Endodermal cell (in vitro differentiated cells): Measurements from ENCODE around the gene SDK2. TPM values are rescaled to one million over a fixed set of nuclear protein-coding genes. Genes with fewer than 3 reads are reported as not detected.

Experiments
- DNase-seq: peaks from one replicate; pipeline ENCODE4 v3.0.0-alpha.2; 2017
- H3K27ac ChIP-seq: 2 replicates; pipeline ENCODE4 v1.5.1; 2013; ENCODE audit warnings: mild to moderate bottlenecking, low read depth, low read length, moderate library complexity
- H3K27me3 ChIP-seq: 2 replicates; pipeline ENCODE4 v1.6.1; 2013; ENCODE audit warnings: mild to moderate bottlenecking, low read length, moderate library complexity; ENCODE audit not compliant: insufficient read depth, control insufficient read depth, poor library complexity, severe bottlenecking
- H3K36me3 ChIP-seq: 2 replicates; pipeline ENCODE4 v1.7.0; 2013; ENCODE audit warnings: mild to moderate bottlenecking, low read length, moderate library complexity; ENCODE audit not compliant: control insufficient read depth, insufficient read depth
- H3K4me1 ChIP-seq: one replicate; pipeline ENCODE4 v1.7.0; 2013; ENCODE audit warnings: low read length; ENCODE audit not compliant: control insufficient read depth, insufficient read depth
- H3K4me3 ChIP-seq: 2 replicates; pipeline ENCODE4 v1.5.1; 2013; ENCODE audit warnings: mild to moderate bottlenecking, low read length, moderate library complexity
- H3K9ac ChIP-seq: 2 replicates; pipeline ENCODE4 v1.6.1; 2013; ENCODE audit warnings: mild to moderate bottlenecking, low read length, moderate library complexity; ENCODE audit not compliant: poor library complexity, severe bottlenecking; ENCODE audit errors: extremely low read depth
- H3K9me3 ChIP-seq: 2 replicates; pipeline ENCODE4 v1.6.1; 2013; ENCODE audit warnings: mild to moderate bottlenecking, low read length, moderate library complexity; ENCODE audit not compliant: control insufficient read depth
- H3K27ac Mint-ChIP-seq: 2 replicates; pipeline ENCODE4 v1.8.0; 2020; ENCODE audit warnings: mixed read lengths
- H3K27me3 Mint-ChIP-seq: 2 replicates; pipeline ENCODE4 v1.8.0; 2021; ENCODE audit warnings: mild to moderate bottlenecking, mixed read lengths; ENCODE audit not compliant: insufficient read depth
- H3K36me3 Mint-ChIP-seq: 2 replicates; pipeline ENCODE4 v1.8.0; 2020; ENCODE audit warnings: low read depth, mixed read lengths
- H3K4me1 Mint-ChIP-seq: 2 replicates; pipeline ENCODE4 v1.8.0; 2020; ENCODE audit warnings: mixed read lengths
- H3K4me3 Mint-ChIP-seq: 2 replicates; pipeline ENCODE4 v1.8.0; 2020; ENCODE audit warnings: mild to moderate bottlenecking, moderate library complexity, mixed read lengths
- H3K9me3 Mint-ChIP-seq: 2 replicates; pipeline ENCODE4 v1.8.0; 2020; ENCODE audit warnings: mild to moderate bottlenecking, mixed read lengths
- CTCF ChIP-seq: fragments of 200-600 bp; sonication (generic); conservative IDR thresholded peaks from 2 replicates; pipeline ENCODE4 v1.5.0; 2021; ENCODE audit warnings: antibody characterized with exemption, mild to moderate bottlenecking
- WGBS, 2 experiments: methylation state at CpG; one replicate each; pipeline versions ENCODE4 v1.1.5 to v1.1.7; 2013; ENCODE audit warnings: missing lambda C conversion rate in 2 of 2, mixed read lengths in 1 of 2; ENCODE audit not compliant: insufficient coverage in 1 of 2, insufficient read length in 1 of 2; 5-methylcytosine and 5-hydroxymethylcytosine counted together
- total RNA-seq, 2 donors: library from RNA; stranded (reverse); fragmentation: NEBNext Ultra II Directional in 1 of 2; extraction: Animal tissue kit (Norgen Biotek cat#: 25700) in 1 of 2; gene quantifications; 2 replicates in 1 of 2; 3 replicates in 1 of 2; pipeline ENCODE4 v1.2.1, GENCODE V29; 2021

Gene SDK2
- total RNA-seq, 2 donors from 2014 or later, result 5.9 to 7.0 TPM

GRCh38 chr17:73431401-73432205, 212.6 kb downstream of the SDK2 start:
- Histone ChIP-seq H3K4me3 (no peak overlapping the region), H3K36me3 (no peaks in the 10 kb centered on the region), H3K4me1 (peaks cover 3% of the 10 kb centered on the region), H3K27me3 (no peaks in the 10 kb centered on the region), H3K27ac (no peak overlapping the region), H3K9ac (no peak overlapping the region), H3K9me3 (no peaks in the 10 kb centered on the region)
- H3K9me3 Mint-ChIP-seq, result no peaks in the 10 kb centered on the region
- WGBS, 2 experiments, result 92 to 93% methylated on average over 7 to 26 of the region's 26 CpGs
- peaks cover 15% of the 10 kb centered on the region for H3K4me1 Mint-ChIP-seq
- no peak for TF ChIP-seq CTCF
- no peak overlapping the region for H3K27ac Mint-ChIP-seq
- no peaks in the 10 kb centered on the region for H3K27me3 Mint-ChIP-seq
- no peak for DNase-seq
- H3K4me3 Mint-ChIP-seq, result no peak overlapping the region
- no peaks in the 10 kb centered on the region for H3K36me3 Mint-ChIP-seq

- H3K27ac ChIP-seq, result no peak overlapping the region
- Mint-ChIP-seq H3K27me3 (no peaks in the 10 kb centered on the region), H3K4me3 (no peak overlapping the region), H3K9me3 (no peaks in the 10 kb centered on the region), H3K36me3 (no peaks in the 10 kb centered on the region), H3K4me1 (peaks cover 15% of the 10 kb centered on the region), H3K27ac (no peak overlapping the region)
- H3K9ac ChIP-seq, result no peak overlapping the region
- WGBS, 2 experiments, result 87% methylated on average over 8 of the region's 8 CpGs
- no peaks in the 10 kb centered on the region for H3K36me3 ChIP-seq
- no peak for DNase-seq
- peaks cover 3% of the 10 kb centered on the region for H3K4me1 ChIP-seq
- TF ChIP-seq CTCF, result no peak
- H3K4me3 ChIP-seq, result no peak overlapping the region
- no peaks in the 10 kb centered on the region for H3K27me3 ChIP-seq
- H3K9me3 ChIP-seq, result no peaks in the 10 kb centered on the region
Measured at GRCh38 chr17:73430848-73431247, 213.4 kb downstream of the SDK2 start.

GRCh38 chr17:73430165-73430680, 214.0 kb downstream of the SDK2 start:
- Mint-ChIP-seq H3K9me3 (no peaks in the 10 kb centered on the region), H3K4me1 (peaks cover 15% of the 10 kb centered on the region), H3K27ac (no peak overlapping the region), H3K4me3 (no peak overlapping the region), H3K27me3 (no peaks in the 10 kb centered on the region), H3K36me3 (no peaks in the 10 kb centered on the region)
- 90 to 93% methylated on average over 6 to 9 of the region's 9 CpGs for WGBS, 2 experiments
- TF ChIP-seq CTCF, result no peak
- H3K4me3 ChIP-seq, result no peak overlapping the region
- no peaks in the 10 kb centered on the region for H3K36me3 ChIP-seq
- DNase-seq, result no peak
- no peaks in the 10 kb centered on the region for H3K27me3 ChIP-seq
- peaks cover 3% of the 10 kb centered on the region for H3K4me1 ChIP-seq
- H3K9me3 ChIP-seq, result no peaks in the 10 kb centered on the region
- no peak overlapping the region for H3K27ac ChIP-seq
- no peak overlapping the region for H3K9ac ChIP-seq
